Cardiac muscle cell (in vitro differentiated cells and primary cell): ENCODE measurements around the gene BPGM. TPM values are rescaled to one million over a fixed set of nuclear protein-coding genes. Genes with fewer than 3 reads are reported as not detected.
A peak's percentile ranks its signal among the peaks of the same experiment; 100 is the strongest.

Experiments
- DNase-seq, 2 donors: peaks; one replicate each; pipeline versions ENCODE4 v3.0.0 to v3.0.0-alpha.2; 2010 to 2017; ENCODE audit warnings: low read depth in 1 of 2, low spot score in 1 of 2
- H3K27ac ChIP-seq: fragments of 200-600 bp; sonication (generic); 2 replicates; pipeline ENCODE4 v1.5.1; 2016
- H3K27me3 ChIP-seq: fragments of 200-600 bp; sonication (generic); 2 replicates; pipeline ENCODE4 v1.6.0; 2016; ENCODE audit warnings: control low read depth
- H3K36me3 ChIP-seq: fragments of 200-600 bp; sonication (generic); 2 replicates; pipeline ENCODE4 v1.5.1; 2016; ENCODE audit warnings: control low read depth
- H3K4me1 ChIP-seq: fragments of 200-600 bp; sonication (generic); 2 replicates; pipeline ENCODE4 v1.8.1; 2017; ENCODE audit warnings: low read depth, mild to moderate bottlenecking, mixed run types
- H3K4me3 ChIP-seq: fragments of 200-600 bp; sonication (generic); 2 replicates; pipeline ENCODE4 v1.5.1; 2016; ENCODE audit warnings: mild to moderate bottlenecking
- H3K9me3 ChIP-seq: fragments of 200-600 bp; sonication (generic); 2 replicates; pipeline ENCODE4 v1.5.1; 2017; ENCODE audit warnings: low read depth, mild to moderate bottlenecking, control low read depth
- polyA plus RNA-seq: library from polyadenylated mRNA; unstranded; fragments of >200 nt; fragmentation: Nextera tagmentation; extraction: Ambion mirVana; gene quantifications from 2 replicates; pipeline ENCODE4 v1.2.1, GENCODE V29; 2016
- total RNA-seq: library from RNA; depleted of rRNA; stranded (reverse); fragments of >200 nt; gene quantifications from 2 replicates; pipeline ENCODE4 v1.2.3, GENCODE V29; 2016
- TF ChIP-seq, protein P1 (sequence below): IDR thresholded peaks from 2 replicates; pipeline ENCODE4 v1.5.1; 2012; ENCODE audit warnings: low read depth, mild to moderate bottlenecking, low read length

The BPGM gene
- 15.2 and 20.1 TPM in 2 replicates for total RNA-seq
- 21.2 and 32.2 TPM in 2 replicates for polyA plus RNA-seq

DNA sequence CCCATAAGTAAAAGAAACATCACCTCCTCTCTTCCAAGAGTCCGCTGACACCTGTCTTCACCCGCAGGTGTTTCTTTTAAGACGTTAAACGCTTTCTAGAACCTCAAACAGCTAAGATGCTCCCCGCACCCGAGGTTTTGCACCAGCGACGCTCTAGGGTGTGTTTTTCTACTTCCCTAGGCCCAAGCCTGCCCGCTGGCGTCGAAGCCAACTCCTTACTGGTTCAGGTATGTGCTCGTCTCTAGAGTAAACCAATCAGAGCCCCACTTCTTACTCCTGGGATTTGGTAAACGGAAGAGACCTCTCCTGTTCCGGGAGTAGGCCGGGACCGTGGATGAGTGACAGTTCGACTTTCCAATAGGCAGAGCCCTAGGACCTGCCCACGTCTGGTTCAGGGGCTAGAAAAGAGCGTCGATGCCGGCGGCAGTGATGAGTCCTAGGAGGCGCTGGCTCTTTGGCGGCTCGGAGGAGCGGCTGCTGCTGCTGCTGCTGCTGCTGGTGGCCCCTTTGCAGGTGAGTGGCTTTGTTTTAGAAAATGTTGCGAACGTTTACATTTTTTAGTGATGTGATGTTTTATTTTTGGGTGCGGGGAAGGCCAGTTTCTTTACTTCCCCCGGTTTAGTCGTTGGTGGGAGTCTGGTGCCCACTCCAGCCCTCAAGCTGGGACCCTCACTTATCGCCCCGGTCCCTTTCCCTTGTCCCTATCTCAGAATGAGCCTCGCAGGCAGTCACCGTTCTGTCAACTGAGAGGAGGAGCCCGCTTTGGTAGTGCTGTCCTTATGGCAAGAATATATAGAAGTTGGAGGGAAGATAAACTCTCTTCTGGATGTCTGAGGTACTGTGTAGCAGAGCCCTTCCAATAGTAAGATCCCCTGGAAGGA, at the start of gene BPGM:
TSS of gene BPGM (plus strand) at position 429 of the 881 bp plus-strand sequence. CDS start 14,655 bp downstream, outside the sequence.
- H3K9me3 ChIP-seq = no peaks in the 10 kb centered on the region
- no peaks in the 10 kb centered on the region for H3K4me1 ChIP-seq
- no peaks in the 10 kb centered on the region for H3K36me3 ChIP-seq
- peak within 1 kb of the TSS; percentile 82 for H3K4me3 ChIP-seq
- DNase-seq = peak; percentile 99 to 100
- no peaks in the 10 kb centered on the region for H3K27me3 ChIP-seq
- peak within 1 kb of the TSS; percentile 64 for H3K27ac ChIP-seq
- TF ChIP-seq, protein P1, sequence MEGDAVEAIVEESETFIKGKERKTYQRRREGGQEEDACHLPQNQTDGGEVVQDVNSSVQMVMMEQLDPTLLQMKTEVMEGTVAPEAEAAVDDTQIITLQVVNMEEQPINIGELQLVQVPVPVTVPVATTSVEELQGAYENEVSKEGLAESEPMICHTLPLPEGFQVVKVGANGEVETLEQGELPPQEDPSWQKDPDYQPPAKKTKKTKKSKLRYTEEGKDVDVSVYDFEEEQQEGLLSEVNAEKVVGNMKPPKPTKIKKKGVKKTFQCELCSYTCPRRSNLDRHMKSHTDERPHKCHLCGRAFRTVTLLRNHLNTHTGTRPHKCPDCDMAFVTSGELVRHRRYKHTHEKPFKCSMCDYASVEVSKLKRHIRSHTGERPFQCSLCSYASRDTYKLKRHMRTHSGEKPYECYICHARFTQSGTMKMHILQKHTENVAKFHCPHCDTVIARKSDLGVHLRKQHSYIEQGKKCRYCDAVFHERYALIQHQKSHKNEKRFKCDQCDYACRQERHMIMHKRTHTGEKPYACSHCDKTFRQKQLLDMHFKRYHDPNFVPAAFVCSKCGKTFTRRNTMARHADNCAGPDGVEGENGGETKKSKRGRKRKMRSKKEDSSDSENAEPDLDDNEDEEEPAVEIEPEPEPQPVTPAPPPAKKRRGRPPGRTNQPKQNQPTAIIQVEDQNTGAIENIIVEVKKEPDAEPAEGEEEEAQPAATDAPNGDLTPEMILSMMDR = peak; percentile 27

DNA sequence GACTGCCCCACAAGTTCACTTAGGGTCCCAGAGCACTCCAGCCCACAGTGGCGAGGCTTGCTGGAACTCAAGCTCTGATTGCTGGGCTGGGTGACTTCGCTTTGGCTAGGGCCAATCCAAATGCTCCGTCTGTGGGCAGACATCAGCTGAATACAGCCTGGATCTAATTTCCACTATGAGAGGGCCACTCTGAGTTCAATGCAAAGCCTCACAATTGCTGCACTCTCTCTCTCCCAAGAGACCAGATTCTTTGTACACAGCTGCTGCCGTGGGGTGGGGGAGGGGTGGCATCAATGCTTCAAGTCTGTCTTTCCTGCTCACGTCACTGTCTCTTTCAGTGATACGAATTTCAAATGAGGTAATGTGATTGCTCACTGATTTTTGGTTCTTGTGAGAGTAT, 47.3 kb upstream of the BPGM start:
- TF ChIP-seq, protein P1 = no peak
- Histone ChIP-seq H3K4me3 (no peak overlapping the region), H3K4me1 (peaks cover under 1% of the 10 kb centered on the region), H3K27ac (no peak overlapping the region), H3K9me3 (no peaks in the 10 kb centered on the region), H3K36me3 (no peaks in the 10 kb centered on the region), H3K27me3 (no peaks in the 10 kb centered on the region)
- peak in 1 of 2 donors; percentile 28 for DNase-seq

DNA sequence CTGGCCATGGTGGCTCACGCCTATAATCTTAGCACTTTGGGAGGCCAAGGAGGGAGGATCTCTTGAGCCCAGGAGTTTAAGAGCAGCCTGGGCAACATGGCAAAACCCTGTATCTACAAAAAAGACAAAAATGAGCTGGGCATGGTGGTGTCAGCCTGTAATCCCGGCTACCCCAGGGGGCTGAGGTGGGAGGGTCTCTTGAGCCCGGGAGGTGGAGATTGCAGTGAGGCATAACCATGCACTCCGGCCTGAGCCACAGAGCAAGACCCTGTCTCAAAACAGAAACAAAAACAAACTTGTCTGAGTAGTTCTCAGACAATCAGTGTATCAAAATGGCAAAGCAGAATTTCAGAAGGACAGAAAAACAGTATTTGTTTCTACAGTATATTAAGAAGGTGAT, 45.2 kb upstream of the BPGM start:
- TF ChIP-seq, protein P1 = no peak
- DNase-seq = no peak
- H3K36me3 ChIP-seq = no peaks in the 10 kb centered on the region
- H3K9me3 ChIP-seq = no peaks in the 10 kb centered on the region
- H3K4me1 ChIP-seq = no peaks in the 10 kb centered on the region
- no peak overlapping the region for H3K27ac ChIP-seq
- H3K27me3 ChIP-seq = no peaks in the 10 kb centered on the region
- H3K4me3 ChIP-seq = no peak overlapping the region

DNA sequence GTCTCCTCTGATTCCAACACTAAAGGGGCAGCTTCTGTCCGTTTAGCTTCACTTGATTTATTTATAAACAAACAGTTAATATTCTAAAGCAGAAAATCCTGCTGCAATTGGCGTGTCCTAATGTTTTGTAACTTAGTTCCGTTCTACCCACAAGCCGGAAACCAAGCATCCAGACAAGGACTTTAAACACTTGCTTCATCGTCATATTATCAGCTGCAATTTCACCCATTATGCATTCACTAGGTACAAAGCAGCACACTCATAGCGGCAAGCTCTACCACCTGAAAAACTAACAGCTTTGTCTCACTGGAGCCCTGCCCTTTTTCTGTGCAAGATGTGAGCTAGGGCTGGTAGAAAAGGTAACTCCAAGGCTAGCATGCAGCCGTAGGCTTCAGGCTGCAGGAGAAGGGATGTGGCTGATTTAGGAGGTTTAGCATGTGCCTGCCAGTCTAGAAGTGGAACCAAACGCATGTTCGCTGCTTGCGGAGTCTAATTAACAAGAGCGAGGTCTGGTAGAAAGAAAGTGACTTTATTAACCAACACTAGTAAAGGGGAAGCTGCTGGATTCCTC, 43.7 kb upstream of the BPGM start:
- Histone ChIP-seq H3K4me1 (no peaks in the 10 kb centered on the region), H3K4me3 (no peak overlapping the region), H3K27ac (no peak overlapping the region), H3K27me3 (peaks cover 3% of the 10 kb centered on the region), H3K9me3 (no peaks in the 10 kb centered on the region), H3K36me3 (no peaks in the 10 kb centered on the region)
- peak in 1 of 2 donors; percentile 36 for DNase-seq
- TF ChIP-seq, protein P1 = no peak

DNA sequence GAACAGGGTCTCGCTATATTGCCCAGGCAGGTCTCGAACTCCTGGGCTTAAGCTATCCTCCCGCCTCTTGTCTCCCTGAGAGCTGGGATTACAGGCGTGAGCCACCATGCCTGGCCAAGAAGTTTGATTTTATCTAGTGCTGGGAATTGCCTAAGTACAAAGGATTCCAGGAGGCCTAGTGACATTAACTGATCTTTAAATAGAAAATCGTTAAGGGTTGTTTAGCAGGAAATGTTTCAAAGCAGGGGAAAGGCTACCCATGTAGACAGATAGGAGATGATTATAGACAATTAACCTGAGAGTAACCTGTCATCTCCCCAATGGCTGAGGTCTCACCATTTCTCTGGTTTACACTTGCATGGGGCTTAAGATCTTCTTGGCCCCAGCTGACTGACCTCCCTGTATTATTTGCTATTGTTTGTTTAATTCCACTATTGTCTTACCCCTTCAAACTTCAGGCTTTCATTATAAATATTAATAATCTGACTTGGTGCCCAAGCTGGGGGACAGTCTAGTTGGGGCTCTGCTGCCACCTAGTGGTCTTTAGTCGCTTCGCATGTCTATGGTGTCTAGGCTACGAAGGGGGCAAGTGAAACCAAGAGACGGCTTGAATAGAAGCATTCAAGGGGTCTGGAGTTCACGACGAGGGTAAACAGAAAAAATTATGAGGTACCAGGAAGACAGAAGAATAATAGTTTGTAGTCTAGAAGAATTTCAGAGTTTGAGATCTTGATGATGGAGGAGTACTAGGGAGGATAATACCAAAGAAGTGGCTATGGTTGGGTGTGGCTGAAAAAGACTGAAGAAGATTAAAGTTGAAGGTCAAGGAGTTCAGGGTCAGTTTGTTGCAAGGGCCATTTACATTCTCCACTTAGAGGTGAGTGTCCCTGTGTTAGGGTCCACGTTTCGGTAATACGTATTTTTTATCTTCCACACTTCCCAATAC, 40.4 kb upstream of the BPGM start:
- H3K27me3 ChIP-seq = peaks cover 16% of the 10 kb centered on the region
- TF ChIP-seq, protein P1 = peak; percentile 85
- peak overlapping the region; percentile 24 for H3K27ac ChIP-seq
- DNase-seq = peak; percentile 78 to 82
- no peak overlapping the region for H3K4me3 ChIP-seq
- no peaks in the 10 kb centered on the region for H3K4me1 ChIP-seq
- H3K36me3 ChIP-seq = no peaks in the 10 kb centered on the region
- no peaks in the 10 kb centered on the region for H3K9me3 ChIP-seq
